ENCODE measurements around the gene BICC1.

The BICC1 gene

GRCh38 chr10:58721601-58722281 lies 209.1 kb downstream of the BICC1 start:
- H3K4me3 ChIP-seq (ENCODE audit: low read depth, low read length): no peak overlapping the region
- H3K9ac ChIP-seq: no peak overlapping the region
- H3K4me2 ChIP-seq (ENCODE audit: low read length): no peak overlapping the region
- no peaks in the 10 kb centered on the region for H3K36me3 ChIP-seq (ENCODE audit: control insufficient read depth, insufficient read depth, low read length)
- no peak overlapping the region for H2AFZ ChIP-seq
- H3K9me3 ChIP-seq (ENCODE audit: control insufficient read depth, low read length): no peaks in the 10 kb centered on the region
- no peak overlapping the region for H3K27ac ChIP-seq
- no peak for TF ChIP-seq CTCF (IDR thresholded peaks at IDR 0.05)
- no peaks in the 10 kb centered on the region for H3K79me2 ChIP-seq
- no peaks in the 10 kb centered on the region for H3K27me3 ChIP-seq (ENCODE audit: control insufficient read depth, insufficient read depth, low read length)
- no peaks in the 10 kb centered on the region for H3K4me1 ChIP-seq

GRCh38 chr10:58723186-58723585 lies 210.5 kb downstream of the BICC1 start:
- Histone ChIP-seq H3K9me3 (ENCODE audit: control insufficient read depth, low read length) (no peaks in the 10 kb centered on the region), H3K9ac (no peak overlapping the region), H2AFZ (no peak overlapping the region), H3K27me3 (ENCODE audit: control insufficient read depth, insufficient read depth, low read length) (no peaks in the 10 kb centered on the region), H3K79me2 (no peaks in the 10 kb centered on the region), H3K27ac (no peak overlapping the region), H3K4me3 (ENCODE audit: low read depth, low read length) (no peak overlapping the region), H3K4me1 (no peaks in the 10 kb centered on the region), H3K36me3 (ENCODE audit: control insufficient read depth, insufficient read depth, low read length) (no peaks in the 10 kb centered on the region), H3K4me2 (ENCODE audit: low read length) (no peak overlapping the region)
- no peak for TF ChIP-seq CTCF (IDR thresholded peaks at IDR 0.05)

- Histone ChIP-seq H3K27me3 (ENCODE audit: control insufficient read depth, insufficient read depth, low read length) (no peaks in the 10 kb centered on the region), H3K9me3 (ENCODE audit: control insufficient read depth, low read length) (no peaks in the 10 kb centered on the region), H3K9ac (no peak overlapping the region), H3K4me1 (no peaks in the 10 kb centered on the region), H3K36me3 (ENCODE audit: control insufficient read depth, insufficient read depth, low read length) (no peaks in the 10 kb centered on the region), H3K4me2 (ENCODE audit: low read length) (no peak overlapping the region), H2AFZ (no peak overlapping the region), H3K27ac (no peak overlapping the region), H3K79me2 (no peaks in the 10 kb centered on the region), H3K4me3 (ENCODE audit: low read depth, low read length) (no peak overlapping the region)
- TF ChIP-seq CTCF (IDR thresholded peaks at IDR 0.05): no peak
Measured at GRCh38 chr10:58723966-58724365, 211.3 kb downstream of the BICC1 start.

GRCh38 chr10:58724781-58725180 lies 212.1 kb downstream of the BICC1 start:
- no peak overlapping the region for H3K4me3 ChIP-seq (ENCODE audit: low read depth, low read length)
- no peaks in the 10 kb centered on the region for H3K27me3 ChIP-seq (ENCODE audit: control insufficient read depth, insufficient read depth, low read length)
- TF ChIP-seq CTCF (IDR thresholded peaks at IDR 0.05): no peak
- H2AFZ ChIP-seq: no peak overlapping the region
- H3K4me2 ChIP-seq (ENCODE audit: low read length): no peak overlapping the region
- H3K79me2 ChIP-seq: no peaks in the 10 kb centered on the region
- no peaks in the 10 kb centered on the region for H3K4me1 ChIP-seq
- H3K9me3 ChIP-seq (ENCODE audit: control insufficient read depth, low read length): no peaks in the 10 kb centered on the region
- no peak overlapping the region for H3K9ac ChIP-seq
- H3K27ac ChIP-seq: no peak overlapping the region
- H3K36me3 ChIP-seq (ENCODE audit: control insufficient read depth, insufficient read depth, low read length): peaks cover 3% of the 10 kb centered on the region

- no peaks in the 10 kb centered on the region for H3K27me3 ChIP-seq (ENCODE audit: control insufficient read depth, insufficient read depth, low read length)
- H2AFZ ChIP-seq: no peak overlapping the region
- no peak overlapping the region for H3K9ac ChIP-seq
- H3K4me3 ChIP-seq (ENCODE audit: low read depth, low read length): no peak overlapping the region
- H3K79me2 ChIP-seq: no peaks in the 10 kb centered on the region
- no peak overlapping the region for H3K27ac ChIP-seq
- no peaks in the 10 kb centered on the region for H3K9me3 ChIP-seq (ENCODE audit: control insufficient read depth, low read length)
- TF ChIP-seq CTCF (IDR thresholded peaks at IDR 0.05): no peak
- H3K4me1 ChIP-seq: no peaks in the 10 kb centered on the region
- H3K36me3 ChIP-seq (ENCODE audit: control insufficient read depth, insufficient read depth, low read length): peaks cover 3% of the 10 kb centered on the region
- no peak overlapping the region for H3K4me2 ChIP-seq (ENCODE audit: low read length)
Measured at GRCh38 chr10:58725901-58726300, 213.2 kb downstream of the BICC1 start.

Data from parathyroid adenoma (tissue), 2 donors.